HG03342 (cell line): ENCODE measurements around the gene FBLIM1.

ENCODE experiments used
- ATAC-seq: cut with Tn5 transposase; IDR thresholded peaks from one replicate; pipeline ENCODE4 v1.9.1; 2021; ENCODE audit warnings: mild to moderate bottlenecking, moderate library complexity; ENCODE audit not compliant: unreplicated experiment

FBLIM1 gene

DNA sequence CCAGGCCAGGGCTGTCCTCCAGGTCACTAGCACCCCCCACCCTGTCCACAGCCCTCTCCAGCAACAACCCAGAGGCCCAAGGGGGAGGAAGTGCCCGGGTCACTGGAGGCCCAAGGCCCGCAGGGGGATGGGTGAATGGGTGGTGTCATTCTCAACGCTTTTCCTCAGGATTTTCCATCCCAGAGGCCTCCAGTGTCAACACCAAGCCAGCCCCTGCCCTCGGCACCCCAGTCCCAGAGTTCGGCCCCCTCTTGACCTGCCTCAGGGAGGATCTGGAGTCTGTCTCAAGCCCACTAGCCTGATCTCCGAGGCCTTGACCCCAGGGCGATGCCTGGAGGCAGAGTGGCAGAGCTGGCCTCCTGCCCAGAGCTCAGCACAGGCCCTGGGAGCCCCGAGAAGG, 11.2 kb upstream of the FBLIM1 start:
- no peak for ATAC-seq

DNA sequence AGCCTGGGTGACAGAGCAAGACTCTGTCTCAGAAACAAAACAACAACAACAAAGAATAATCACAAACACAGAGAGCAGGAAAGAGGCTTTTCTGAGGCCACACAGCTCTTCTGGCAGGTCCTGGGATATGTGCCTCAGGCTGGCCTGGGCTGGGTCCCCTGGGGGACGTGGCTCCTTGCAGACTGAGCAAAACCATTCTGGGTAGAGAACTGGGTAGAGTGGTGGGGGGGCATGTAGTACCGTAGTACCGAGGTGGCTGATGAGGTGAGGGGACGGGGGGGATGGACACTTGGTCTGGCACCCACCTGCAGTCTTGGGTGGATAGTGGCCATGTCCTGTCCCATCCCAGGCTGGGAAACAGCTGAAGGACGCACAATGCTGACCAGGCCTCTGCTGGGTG, 10.3 kb upstream of the FBLIM1 start:
- no peak for ATAC-seq

GRCh38 chr1:15748690-15749398, 9.8 kb upstream of the FBLIM1 start:
- no peak for ATAC-seq

GRCh38 chr1:15749399-15750291, 8.9 kb upstream of the FBLIM1 start:
- no peak for ATAC-seq

DNA sequence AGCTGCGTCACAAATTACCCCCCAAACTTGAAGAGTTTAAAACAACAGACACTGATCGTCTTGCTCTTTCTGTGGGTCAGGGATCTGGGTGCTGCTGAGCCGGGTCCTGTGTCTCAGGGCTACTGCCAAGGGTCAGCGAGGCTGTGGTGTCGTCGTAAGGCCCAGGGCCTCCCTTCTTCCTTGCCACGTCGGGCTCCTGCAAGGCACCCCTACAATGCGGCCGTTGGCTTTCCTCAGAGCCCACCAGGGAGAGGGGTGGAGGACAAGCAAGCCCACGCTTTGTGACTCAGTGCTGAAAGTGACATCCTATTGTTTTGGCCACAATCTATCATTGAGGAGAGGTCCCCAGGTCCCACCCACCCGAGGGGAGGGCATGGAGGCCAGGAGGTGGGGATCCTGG, 7.7 kb upstream of the FBLIM1 start:
- ATAC-seq: no peak

DNA sequence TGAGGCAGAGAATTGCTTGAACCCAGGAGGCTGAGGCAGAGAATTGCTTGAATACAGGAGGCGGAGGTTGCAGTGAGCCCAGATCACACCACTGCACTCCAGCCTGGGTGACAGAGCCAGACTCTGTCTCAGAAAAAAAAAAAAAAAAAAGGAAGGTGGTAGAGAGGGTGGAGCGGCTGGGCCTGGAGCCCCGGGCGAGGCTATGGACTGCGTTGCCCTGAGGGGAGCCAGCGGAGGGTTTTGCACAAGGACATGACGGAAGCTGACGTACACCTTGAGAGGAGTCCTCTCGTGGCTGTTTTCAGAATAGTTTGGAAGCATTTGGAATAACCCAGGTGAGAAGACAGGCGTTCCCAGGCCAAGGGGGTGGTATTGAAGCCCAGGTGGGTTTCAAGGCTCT, 6.9 kb upstream of the FBLIM1 start:
- ATAC-seq: no peak

GRCh38 chr1:15753776-15754175, 4.8 kb upstream of the FBLIM1 start:
- ATAC-seq: no peak

DNA sequence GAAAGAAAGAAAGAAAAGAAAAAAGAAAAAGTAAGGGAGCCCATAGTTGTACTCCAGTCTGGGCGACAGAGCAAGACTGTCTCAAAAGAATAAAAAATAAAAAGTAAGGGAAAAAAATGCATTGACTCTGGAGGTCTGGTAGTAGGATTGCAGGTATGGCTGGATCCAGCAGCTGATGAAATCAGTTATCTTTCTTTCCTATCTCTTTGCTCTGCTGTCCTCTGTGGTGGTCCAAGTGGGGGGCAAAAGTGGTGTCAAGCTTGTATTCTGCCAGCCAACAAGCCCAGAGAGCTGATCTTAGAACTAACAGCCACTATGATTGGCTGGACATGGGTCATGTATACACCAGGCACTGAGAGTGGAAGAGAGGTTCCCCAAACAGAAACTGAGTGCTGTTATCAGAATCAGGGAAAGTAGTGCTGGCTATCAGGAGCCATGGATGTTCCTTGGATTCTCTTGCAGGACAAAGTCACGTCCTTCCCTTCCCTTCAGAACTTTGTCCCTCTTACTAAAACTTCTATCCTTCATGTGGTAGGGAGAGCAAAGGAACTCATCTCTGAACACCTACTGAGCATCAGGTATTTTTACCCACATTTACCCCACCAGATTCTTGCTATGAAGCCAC, 3.5 kb upstream of the FBLIM1 start:
- no peak for ATAC-seq

- ATAC-seq: no peak
Measured at GRCh38 chr1:15755646-15756040, 3.0 kb upstream of the FBLIM1 start.

DNA sequence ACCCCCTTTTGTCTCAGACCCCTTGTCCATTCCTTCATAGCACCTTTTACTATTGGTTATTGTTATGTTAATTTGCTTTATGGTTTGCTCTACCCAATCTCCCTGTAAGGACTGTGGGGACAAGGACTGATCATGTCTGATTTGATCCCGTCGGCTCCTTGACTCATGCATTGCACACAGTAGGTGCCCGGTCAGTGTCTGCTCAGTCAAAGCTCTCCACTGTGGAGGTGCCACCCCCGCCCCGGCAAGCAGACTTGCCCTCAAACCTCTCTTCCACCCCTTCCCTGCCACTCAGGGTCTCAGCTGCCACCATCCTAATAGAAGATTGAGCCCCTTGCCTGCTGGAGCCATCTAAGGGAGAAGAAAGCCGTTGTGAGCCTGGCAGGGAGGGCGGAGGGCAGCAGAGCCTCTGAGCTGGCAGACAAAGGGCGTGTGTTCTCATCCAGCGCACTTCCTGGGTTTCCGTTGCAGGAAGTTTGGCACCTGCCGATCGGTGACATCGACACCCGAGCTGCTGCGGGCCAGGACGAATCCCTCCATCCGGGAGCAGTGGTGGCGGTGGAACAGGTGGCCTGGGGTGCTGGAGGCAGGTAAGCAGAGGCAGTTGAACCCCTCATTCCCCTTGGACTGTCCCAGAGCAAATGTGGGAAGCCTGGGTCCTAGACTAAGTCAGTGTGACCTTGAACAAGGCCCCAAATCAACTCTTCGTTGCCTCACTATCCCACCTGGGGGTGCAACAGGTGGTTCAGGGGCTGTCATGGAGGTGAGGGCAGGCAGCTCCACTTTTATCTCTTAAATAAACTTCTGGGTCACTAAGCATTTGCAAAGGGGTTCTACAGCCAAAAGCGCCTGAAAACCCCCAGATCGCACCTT, 2.2 kb upstream of the FBLIM1 start:
- no peak for ATAC-seq

DNA sequence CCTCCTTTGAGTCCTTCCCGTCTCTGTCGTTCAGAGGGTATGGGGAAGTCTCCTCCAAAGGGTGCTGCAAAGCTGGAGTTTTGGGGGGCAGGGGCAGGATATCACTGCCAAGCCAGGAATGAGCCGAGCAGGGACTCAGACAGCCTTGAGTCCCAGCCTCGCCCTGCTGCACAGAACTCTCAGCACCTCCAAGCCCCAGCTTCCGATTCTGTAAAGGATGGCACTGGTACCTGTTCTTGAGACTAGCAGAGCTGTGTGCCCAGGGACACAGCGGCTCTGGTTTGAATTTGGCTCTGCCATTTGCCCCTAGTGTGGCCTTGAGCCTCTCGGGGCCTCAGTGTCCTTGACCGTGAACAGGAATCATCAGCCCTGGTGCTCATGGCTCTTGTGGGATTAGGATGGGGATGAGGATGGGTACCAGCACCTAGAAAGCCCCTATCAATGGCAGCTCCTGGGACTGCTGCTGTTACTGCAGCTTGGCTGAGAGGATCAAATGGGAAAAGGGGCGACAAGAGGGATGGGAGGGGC, 1.5 kb upstream of the FBLIM1 start:
- no peak for ATAC-seq

DNA sequence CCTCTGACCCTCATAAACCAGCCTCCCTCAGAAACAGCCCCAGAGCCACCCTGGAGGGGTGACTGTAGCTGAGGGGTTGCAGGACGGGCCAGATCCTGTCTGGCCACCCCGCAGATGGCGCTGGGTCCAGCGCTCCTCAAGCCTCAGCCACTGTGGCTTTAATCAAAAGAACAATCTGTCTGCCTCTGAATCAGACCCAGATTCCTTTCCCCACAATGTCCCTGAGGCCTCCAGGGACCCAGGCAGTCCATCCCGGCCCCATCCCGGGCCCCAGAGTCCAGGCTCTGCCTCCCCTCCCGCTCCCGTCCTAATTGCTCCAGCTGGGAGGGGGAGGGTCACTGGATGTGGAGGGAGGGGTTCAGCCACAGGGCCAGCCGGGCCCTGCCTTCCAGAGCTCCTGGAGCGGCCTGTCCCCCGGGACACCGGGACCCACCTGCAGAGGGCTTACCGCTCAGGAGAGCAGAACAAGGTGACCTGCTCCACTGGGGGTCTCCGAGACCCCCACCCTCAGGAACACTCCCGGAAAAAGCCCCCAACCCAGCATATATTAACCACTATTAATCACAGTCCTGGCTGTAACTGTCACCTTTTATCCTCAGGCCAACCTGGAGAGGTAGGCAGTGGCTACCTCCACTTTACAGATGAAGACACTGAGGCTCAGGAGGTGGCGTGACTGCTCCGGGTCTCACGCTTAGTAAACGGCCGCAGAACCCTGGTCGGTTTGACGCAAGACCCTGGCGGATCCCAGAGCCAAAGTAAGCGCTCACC, 836 bp upstream of the FBLIM1 start:
- no peak for ATAC-seq

DNA sequence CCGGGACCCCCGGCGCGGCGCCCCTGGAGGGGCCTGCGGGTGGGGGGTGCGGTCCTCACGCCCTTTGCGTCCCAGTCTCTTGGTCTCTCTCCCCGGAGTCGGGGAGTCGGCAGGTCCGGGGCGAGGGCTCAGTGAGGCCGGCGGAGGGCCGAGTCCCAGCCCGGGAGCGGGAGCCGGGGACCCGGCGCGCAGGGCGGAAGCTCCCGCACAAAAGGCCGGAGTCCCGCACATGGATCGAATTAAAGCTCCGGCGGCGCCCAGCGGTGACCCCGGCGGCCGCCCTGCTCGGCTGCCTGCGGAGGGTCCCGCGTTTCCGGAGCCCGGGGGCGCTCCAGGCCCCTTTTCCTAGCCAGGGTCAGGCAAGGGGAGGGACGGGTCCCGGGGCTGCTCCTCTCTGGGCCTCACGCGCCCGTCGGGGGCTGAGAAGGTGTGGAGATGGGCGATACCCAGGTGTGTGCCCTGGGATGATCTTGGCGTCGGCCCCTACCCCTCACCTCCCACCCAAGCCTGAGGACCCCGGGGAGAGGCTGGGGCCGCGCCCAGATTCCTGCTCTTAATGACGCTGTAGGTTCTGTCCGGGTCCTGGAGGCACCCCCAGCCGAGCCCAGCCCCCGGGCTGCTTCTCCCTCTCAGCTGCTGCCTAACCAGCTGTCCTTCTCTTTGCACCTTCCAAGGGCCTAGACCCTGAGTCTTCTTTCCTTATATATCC, 512 bp downstream of the FBLIM1 start:
- no peak for ATAC-seq

GRCh38 chr1:15760520-15761211, 2.1 kb downstream of the FBLIM1 start:
- no peak for ATAC-seq

DNA sequence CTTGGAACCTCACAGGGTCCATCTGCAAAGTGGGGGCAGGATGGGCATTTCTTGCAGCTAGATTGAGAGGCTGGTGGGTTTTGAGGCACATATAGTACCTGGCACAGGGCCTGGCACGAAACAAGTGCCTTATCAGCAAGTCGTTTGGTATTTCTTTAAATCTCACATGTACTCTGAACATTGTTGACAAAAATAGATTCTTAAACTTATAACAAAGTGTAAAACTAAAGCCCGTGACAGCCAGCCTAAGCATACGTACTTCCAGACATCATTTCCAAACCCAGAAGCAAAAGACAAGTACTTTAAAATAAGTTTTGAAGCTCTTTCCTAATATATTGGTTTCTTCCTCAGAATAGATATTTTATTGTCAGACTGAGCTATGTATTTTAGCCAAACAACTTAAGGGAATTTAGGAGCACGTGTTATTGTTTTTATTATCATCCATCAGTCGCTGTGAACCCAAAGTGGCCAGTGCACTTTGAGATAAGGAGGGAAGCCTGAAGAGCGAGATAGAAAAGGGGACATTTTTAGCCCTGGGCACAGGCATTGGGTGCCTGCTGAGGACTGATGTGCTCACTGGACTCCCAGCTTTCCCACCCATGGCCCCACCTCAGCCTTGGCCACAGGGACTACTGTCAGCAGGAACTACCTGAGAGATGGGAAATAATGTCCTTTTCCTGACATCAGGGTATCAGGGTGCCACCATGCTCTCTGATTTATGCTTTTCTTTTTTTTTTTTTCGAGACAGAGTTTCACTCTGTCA, 3.0 kb downstream of the FBLIM1 start:
- ATAC-seq: no peak

GRCh38 chr1:15762546-15762945, 4.0 kb downstream of the FBLIM1 start:
- no peak for ATAC-seq

- no peak for ATAC-seq
Measured at GRCh38 chr1:15764269-15764764, 5.7 kb downstream of the FBLIM1 start.

GRCh38 chr1:15764890-15765289, 6.3 kb downstream of the FBLIM1 start:
- no peak for ATAC-seq
